CD4-positive, alpha-beta T cell (primary cell): Measurements from ENCODE around the gene SKIDA1. TPM values are rescaled to one million over a fixed set of nuclear protein-coding genes. Genes with fewer than 3 reads are reported as not detected.

ENCODE experiments used
- ATAC-seq: fragments of 200-7000 bp; cut with Tn5 transposase; one replicate; pipeline ENCODE4 v1.10.0; 2022; ENCODE audit warnings: mild to moderate bottlenecking; ENCODE audit not compliant: poor library complexity
- CTCF ChIA-PET: fragments of 350-600 bp; sonication (Branson Sonifier 250); formaldehyde crosslinking; loops from one replicate; lab custom pipeline; 2021; ENCODE audit warnings: antibody characterized with exemption, inconsistent platforms; lab: Charles Lee
- POLR2A ChIA-PET: fragments of 350-600 bp; sonication (Branson Sonifier 250); formaldehyde crosslinking; loops from one replicate; lab custom pipeline; 2021; ENCODE audit warnings: antibody characterized with exemption, inconsistent platforms; lab: Charles Lee
- DNase-seq, 14 experiments: peaks; one replicate each; pipeline ENCODE4 v3.0.0-alpha.2; 2013 to 2020; ENCODE audit warnings: mixed read lengths in 2 of 14
- H3K27ac ChIP-seq, 2 donors: one replicate each; pipeline versions ENCODE4 v1.5.1 to v1.7.0; 2013; ENCODE audit warnings: low read length in 2 of 2, low read depth in 1 of 2, mild to moderate bottlenecking in 1 of 2
- H3K27me3 ChIP-seq, 2 experiments: 1 replicate in 1 of 2; 2 replicates in 1 of 2; pipeline versions ENCODE4 v1.6.1 to v1.7.0; 2013; ENCODE audit warnings: low read length in 2 of 2, control low read depth in 1 of 2, mild to moderate bottlenecking in 1 of 2, moderate library complexity in 1 of 2; ENCODE audit not compliant: insufficient read depth in 2 of 2, control insufficient read depth in 1 of 2
- H3K36me3 ChIP-seq: one replicate; pipeline ENCODE4 v1.6.1; 2013; ENCODE audit warnings: low read length, control low read depth; ENCODE audit not compliant: insufficient read depth
- H3K4me1 ChIP-seq: one replicate; pipeline ENCODE4 v1.6.1; 2013; ENCODE audit warnings: low read length, control low read depth; ENCODE audit not compliant: insufficient read depth
- H3K4me3 ChIP-seq: one replicate; pipeline ENCODE4 v1.5.1; 2013; ENCODE audit warnings: mild to moderate bottlenecking, low read length, moderate library complexity
- H3K9me3 ChIP-seq, 2 experiments: 1 replicate in 1 of 2; 2 replicates in 1 of 2; pipeline versions ENCODE4 v1.6.1 to v1.7.0; 2013; ENCODE audit warnings: low read length in 2 of 2, mild to moderate bottlenecking in 2 of 2, control low read depth in 1 of 2, moderate library complexity in 1 of 2; ENCODE audit not compliant: control insufficient read depth in 1 of 2, insufficient read depth in 1 of 2
- H3K27ac Mint-ChIP-seq: one replicate; pipeline ENCODE4 v1.8.0; 2020; ENCODE audit warnings: mixed read lengths
- H3K27me3 Mint-ChIP-seq: one replicate; pipeline ENCODE4 v1.8.0; 2021; ENCODE audit warnings: mixed read lengths
- H3K36me3 Mint-ChIP-seq: one replicate; pipeline ENCODE4 v1.8.0; 2021; ENCODE audit warnings: low read depth, mixed read lengths
- H3K4me1 Mint-ChIP-seq: one replicate; pipeline ENCODE4 v1.8.0; 2021; ENCODE audit warnings: low read depth, mixed read lengths
- H3K4me3 Mint-ChIP-seq: one replicate; pipeline ENCODE4 v1.8.0; 2020; ENCODE audit warnings: mild to moderate bottlenecking, mixed read lengths
- H3K9me3 Mint-ChIP-seq: one replicate; pipeline ENCODE4 v1.8.0; 2020; ENCODE audit warnings: mixed read lengths
- intact Hi-C, 2 experiments: fragments of 100-400 bp; cut with DNase I in 1 of 2; cut with micrococcal nuclease in 1 of 2; formaldehyde crosslinking; loops; one replicate each; pipeline versions ENCODE4 v1.15.1 to v1.9.0; 2023 to 2025; cut with DNase I, micrococcal nuclease
- total RNA-seq, 174 experiments: library from RNA in 2 of 174; stranded (reverse) in 2 of 174; gene quantifications; one replicate each; pipeline ENCODE4 v1.2.3 and lab custom pipeline; 2021 to 2026
- TF ChIP-seq, protein P1 (sequence below): fragments of 200-600 bp; IDR thresholded peaks from one replicate; pipeline ENCODE4 v1.8.0; 2022; ENCODE audit warnings: antibody characterized with exemption, mild to moderate bottlenecking

Gene SKIDA1
- total RNA-seq, 2 experiments from 2014 or later, result 0.22 to 0.25 TPM

DNA sequence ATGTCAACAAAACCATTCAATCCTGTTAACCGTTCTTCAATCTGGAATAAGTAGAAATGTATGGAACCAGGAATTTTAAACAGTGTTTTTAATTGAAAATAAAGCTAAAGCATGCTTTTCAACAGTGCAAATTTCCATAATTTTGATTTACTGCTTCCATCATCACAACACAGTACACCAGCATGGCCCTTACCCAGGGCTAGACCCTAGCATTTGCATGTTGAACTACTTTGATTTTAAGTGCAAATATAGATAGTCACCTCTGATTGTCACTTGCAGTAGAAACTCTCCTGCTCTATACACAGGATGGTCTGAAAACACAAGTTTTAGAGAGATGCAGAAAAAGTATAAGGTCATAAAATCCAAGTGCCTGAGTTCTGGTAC lies 12.1 kb downstream of the SKIDA1 start:
- Mint-ChIP-seq H3K27me3 (peaks cover 80% of the 10 kb centered on the region), H3K36me3 (no peaks in the 10 kb centered on the region), H3K9me3 (no peaks in the 10 kb centered on the region), H3K4me3 (no peak overlapping the region), H3K4me1 (peaks cover 19% of the 10 kb centered on the region), H3K27ac (no peak overlapping the region)
- H3K9me3 ChIP-seq, result peaks cover 0 to 16% of the 10 kb centered on the region in 2 experiments
- H3K27ac ChIP-seq, result no peak overlapping the region
- H3K4me1 ChIP-seq, result peaks cover 21% of the 10 kb centered on the region
- ChIA-PET CTCF (interaction anchor here (4.9 kb wide), 1 partner anchor 18 kb away, joined by 29 read pairs; no protein-coding TSS in a partner anchor), POLR2A (no interaction called here)
- no peak for ATAC-seq
- H3K4me3 ChIP-seq, result no peak overlapping the region
- H3K36me3 ChIP-seq, result no peaks in the 10 kb centered on the region
- no peak for DNase-seq
- intact Hi-C loops, result loop anchor here in 1 of 2 experiments (2.0 kb wide), 1 partner anchor 15 kb away; no protein-coding TSS in a partner anchor
- peaks cover 46 to 79% of the 10 kb centered on the region in 2 experiments for H3K27me3 ChIP-seq
- TF ChIP-seq, protein P1, sequence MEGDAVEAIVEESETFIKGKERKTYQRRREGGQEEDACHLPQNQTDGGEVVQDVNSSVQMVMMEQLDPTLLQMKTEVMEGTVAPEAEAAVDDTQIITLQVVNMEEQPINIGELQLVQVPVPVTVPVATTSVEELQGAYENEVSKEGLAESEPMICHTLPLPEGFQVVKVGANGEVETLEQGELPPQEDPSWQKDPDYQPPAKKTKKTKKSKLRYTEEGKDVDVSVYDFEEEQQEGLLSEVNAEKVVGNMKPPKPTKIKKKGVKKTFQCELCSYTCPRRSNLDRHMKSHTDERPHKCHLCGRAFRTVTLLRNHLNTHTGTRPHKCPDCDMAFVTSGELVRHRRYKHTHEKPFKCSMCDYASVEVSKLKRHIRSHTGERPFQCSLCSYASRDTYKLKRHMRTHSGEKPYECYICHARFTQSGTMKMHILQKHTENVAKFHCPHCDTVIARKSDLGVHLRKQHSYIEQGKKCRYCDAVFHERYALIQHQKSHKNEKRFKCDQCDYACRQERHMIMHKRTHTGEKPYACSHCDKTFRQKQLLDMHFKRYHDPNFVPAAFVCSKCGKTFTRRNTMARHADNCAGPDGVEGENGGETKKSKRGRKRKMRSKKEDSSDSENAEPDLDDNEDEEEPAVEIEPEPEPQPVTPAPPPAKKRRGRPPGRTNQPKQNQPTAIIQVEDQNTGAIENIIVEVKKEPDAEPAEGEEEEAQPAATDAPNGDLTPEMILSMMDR, result no peak

DNA sequence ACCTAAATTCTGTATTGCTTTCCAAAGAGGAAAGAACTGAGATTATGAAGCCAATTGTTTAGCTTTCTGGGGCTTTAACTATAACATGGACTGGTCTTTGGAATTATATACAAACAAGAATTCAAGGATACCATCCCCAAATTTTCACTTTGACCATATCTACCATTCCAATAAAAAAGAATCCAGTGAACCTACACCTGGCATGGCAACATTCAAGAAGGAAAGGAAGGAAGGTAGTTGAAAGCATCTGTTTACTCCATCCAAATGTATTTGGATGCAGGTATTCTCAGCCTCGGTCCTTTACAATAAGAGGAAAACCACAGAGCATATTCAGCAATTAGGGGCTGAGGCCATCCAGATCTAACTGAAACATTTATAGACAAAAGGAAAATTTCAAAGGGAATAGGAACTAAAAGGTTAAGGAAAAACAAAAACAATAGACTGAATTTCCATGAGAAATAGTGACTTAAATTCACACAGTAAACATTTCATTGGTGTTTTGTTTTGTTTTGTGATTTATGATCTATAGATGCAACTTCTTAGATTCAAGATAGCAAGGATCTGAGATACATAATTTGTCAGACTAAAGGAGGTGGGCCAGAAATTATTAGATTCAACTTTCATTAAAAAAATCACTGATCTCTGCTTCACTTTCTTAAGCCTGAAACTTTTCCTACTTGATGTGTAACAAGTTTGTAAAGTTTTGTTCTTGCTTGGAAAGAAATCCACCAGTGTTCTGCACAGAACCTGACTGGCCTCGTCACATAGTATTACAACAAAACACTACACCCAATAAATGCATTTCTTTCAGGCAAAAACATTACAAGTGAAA lies 12.7 kb downstream of the SKIDA1 start:
- Histone ChIP-seq H3K4me1 (peaks cover 16% of the 10 kb centered on the region), H3K27ac (no peak overlapping the region), H3K9me3 (peaks cover 0 to 16% of the 10 kb centered on the region in 2 experiments), H3K36me3 (no peaks in the 10 kb centered on the region), H3K4me3 (no peak overlapping the region), H3K27me3 (peaks cover 42 to 73% of the 10 kb centered on the region in 2 experiments)
- Mint-ChIP-seq H3K4me3 (no peak overlapping the region), H3K36me3 (no peaks in the 10 kb centered on the region), H3K27me3 (peaks cover 80% of the 10 kb centered on the region), H3K9me3 (no peaks in the 10 kb centered on the region), H3K27ac (no peak overlapping the region), H3K4me1 (peaks cover 13% of the 10 kb centered on the region)
- intact Hi-C loops, result loop anchor here in 1 of 2 experiments (2.0 kb wide), 1 partner anchor 14 kb away; no protein-coding TSS in a partner anchor
- no peak for DNase-seq
- ATAC-seq, result no peak
- CTCF ChIA-PET, result interaction anchor here (4.9 kb wide), 1 partner anchor 17 kb away, joined by 29 read pairs; no protein-coding TSS in a partner anchor
- POLR2A ChIA-PET, result no interaction called here
- TF ChIP-seq, protein P1, result no peak

DNA sequence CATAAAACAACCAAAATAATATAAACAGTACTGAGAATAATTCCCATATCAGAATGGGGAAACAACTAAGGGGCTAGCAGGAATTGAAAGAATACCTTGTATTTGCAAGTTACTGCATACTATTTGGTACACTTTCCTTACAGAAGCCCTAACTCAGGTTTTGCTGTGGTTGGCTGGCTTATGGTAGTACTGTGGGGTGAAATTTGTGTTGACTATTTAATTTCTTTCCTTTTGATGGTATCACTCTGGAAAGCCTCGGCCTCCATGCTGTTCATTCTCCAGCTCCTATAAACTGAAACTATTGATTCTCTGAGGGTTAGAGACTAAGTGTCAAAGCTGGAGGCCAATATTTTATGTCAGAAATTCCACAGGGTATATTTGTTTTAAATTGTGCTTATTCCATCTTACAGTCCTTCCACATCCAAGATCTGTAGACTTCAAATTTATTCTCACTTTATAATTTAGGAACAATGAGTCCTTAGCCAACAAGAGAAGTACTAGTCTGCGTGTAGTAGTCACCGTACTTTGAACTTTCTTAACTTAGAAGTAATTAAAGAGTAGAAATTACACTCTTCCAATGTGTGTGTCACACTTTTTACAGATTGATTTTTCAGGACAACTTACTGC lies 13.4 kb downstream of the SKIDA1 start:
- DNase-seq, result no peak
- TF ChIP-seq, protein P1, result no peak
- Mint-ChIP-seq H3K27ac (no peak overlapping the region), H3K4me3 (no peak overlapping the region), H3K27me3 (peaks cover 81% of the 10 kb centered on the region), H3K36me3 (no peaks in the 10 kb centered on the region), H3K4me1 (peaks cover 7% of the 10 kb centered on the region), H3K9me3 (no peaks in the 10 kb centered on the region)
- intact Hi-C loops, result loop anchor here in 1 of 2 experiments (2.0 kb wide), 1 partner anchor 13 kb away; no protein-coding TSS in a partner anchor
- H3K9me3 ChIP-seq, result peaks cover 0 to 16% of the 10 kb centered on the region in 2 experiments
- H3K27me3 ChIP-seq, result peaks cover 38 to 66% of the 10 kb centered on the region in 2 experiments
- H3K4me1 ChIP-seq, result peaks cover 10% of the 10 kb centered on the region
- no peak for ATAC-seq
- ChIA-PET POLR2A (no interaction called here), CTCF (interaction anchor here (1.2 to 4.9 kb wide), 2 partner anchors 15 to 17 kb away, joined by 3 to 29 read pairs; no protein-coding TSS in a partner anchor)
- H3K27ac ChIP-seq, result no peak overlapping the region
- H3K36me3 ChIP-seq, result no peaks in the 10 kb centered on the region
- H3K4me3 ChIP-seq, result no peak overlapping the region
